Body of pancreas (tissue), 4 donors: Measurements from ENCODE around the gene PHLDB3. TPM values are rescaled to one million over a fixed set of nuclear protein-coding genes. Genes with fewer than 3 reads are reported as not detected.

ENCODE experiments used
- ATAC-seq: fragments of 150-250 bp; one replicate; pipeline ENCODE4 v1.9.1; 2016
- DNase-seq, 4 donors: peaks; one replicate each; pipeline ENCODE4 v3.0.0-alpha.2; 2019
- H3K27ac ChIP-seq, 4 donors: fragments of 200-600 bp; sonication (generic); 1 replicate in 3 of 4; 2 replicates in 1 of 4; pipeline versions ENCODE4 v1.5.1 to v1.6.1; 2016 to 2019; ENCODE audit warnings: mild to moderate bottlenecking in 1 of 4, mixed read lengths in 1 of 4, moderate library complexity in 1 of 4
- H3K27me3 ChIP-seq, 2 donors: fragments of 200-600 bp; sonication (generic); one replicate each; pipeline ENCODE4 v1.6.0; 2016; ENCODE audit warnings: mild to moderate bottlenecking in 1 of 2
- H3K36me3 ChIP-seq, 2 donors: fragments of 200-600 bp; sonication (generic); replicated peaks in 1 of 2; 2 replicates each; pipeline ENCODE4 v1.5.1; 2016; ENCODE audit warnings: low read depth in 2 of 2; ENCODE audit not compliant: insufficient read depth in 1 of 2
- H3K4me1 ChIP-seq: fragments of 200-600 bp; sonication (generic); one replicate; pipeline ENCODE4 v1.6.0; 2016
- H3K4me3 ChIP-seq, 2 donors: fragments of 200-600 bp; sonication (generic); 1 replicate in 1 of 2; 2 replicates in 1 of 2; pipeline ENCODE4 v1.5.1; 2016 to 2019
- H3K9me3 ChIP-seq, 3 donors: fragments of 200-600 bp; sonication (generic); 1 replicate in 2 of 3; 2 replicates in 1 of 3; pipeline ENCODE4 v1.5.1; 2016
- CTCF ChIP-seq, 7 experiments: fragments of 450-650 bp in 4 of 7; fragments of 200-600 bp in 3 of 7; sonication (generic) in 3 of 7; IDR thresholded peaks; one replicate each; pipeline ENCODE4 v1.5.1; 2016 to 2019; ENCODE audit warnings: antibody characterized with exemption in 7 of 7
- POLR2A ChIP-seq, 3 donors: fragments of 450-650 bp; IDR thresholded peaks; one replicate each; pipeline ENCODE4 v1.6.1; 2016; ENCODE audit warnings: antibody characterized with exemption in 3 of 3, mild to moderate bottlenecking in 2 of 3
- WGBS, 2 donors: methylation state at CpG; one replicate each; pipeline ENCODE4 v1.1.5; 2017; 5-methylcytosine and 5-hydroxymethylcytosine counted together
- intact Hi-C: fragments of 100-400 bp; cut with DNase I; formaldehyde crosslinking; loops from one replicate; pipeline ENCODE4 v1.15.1; 2023
- total RNA-seq, 2 donors: library from RNA; depleted of rRNA; stranded (reverse); fragments of >200 nt; gene quantifications; one replicate each; pipeline ENCODE4 v1.1.0, GENCODE V29; 2016

PHLDB3 gene
- total RNA-seq, 2 donors from 2014 or later, result 14.5 to 16.9 TPM

GRCh38 chr19:43466793-43467192 lies 37.8 kb downstream of the PHLDB3 start:
- no peak overlapping the region for H3K4me3 ChIP-seq
- H3K36me3 ChIP-seq, result no peaks in the 10 kb centered on the region
- H3K4me1 ChIP-seq, result peaks cover 15% of the 10 kb centered on the region
- H3K27ac ChIP-seq, result no peak overlapping the region
- H3K27me3 ChIP-seq, result peaks cover 0 to 7% of the 10 kb centered on the region in 2 donors
- intact Hi-C loops, result no loop called here
- no peak for DNase-seq
- no peak for ATAC-seq
- 90 to 100% methylated on average over 1 of the region's 1 CpG for WGBS, 2 donors
- TF ChIP-seq CTCF (IDR thresholded peaks at IDR 0.05) (no peak), POLR2A (IDR thresholded peaks at IDR 0.05) (no peak)
- no peaks in the 10 kb centered on the region for H3K9me3 ChIP-seq

- Histone ChIP-seq H3K4me3 (no peak within 1 kb of the TSS), H3K4me1 (peaks cover 15% of the 10 kb centered on the region), H3K27me3 (peaks cover 0 to 7% of the 10 kb centered on the region in 2 donors), H3K36me3 (no peaks in the 10 kb centered on the region), H3K27ac (no peak within 1 kb of the TSS), H3K9me3 (no peaks in the 10 kb centered on the region)
- TF ChIP-seq POLR2A (IDR thresholded peaks at IDR 0.05), result no peak
- no peak for TF ChIP-seq CTCF (IDR thresholded peaks at IDR 0.05)
- WGBS, 2 donors, result 24 to 29% methylated on average over 23 to 24 of the region's 24 CpGs
- intact Hi-C loops, result no loop called here
- no peak for ATAC-seq
- DNase-seq, result peak in 1 of 4 donors; percentile 13
Measured at GRCh38 chr19:43465468-43466120, 39.0 kb downstream of the PHLDB3 start, which contains the start of gene LYPD3. TSS of gene LYPD3 (minus strand) at chr19:43465608. CDS start at chr19:43465571, 37 bp downstream.

GRCh38 chr19:43464134-43464775 lies 40.3 kb downstream of the PHLDB3 start:
- Histone ChIP-seq H3K4me1 (peaks cover 15% of the 10 kb centered on the region), H3K27me3 (peaks cover 0 to 7% of the 10 kb centered on the region in 2 donors), H3K4me3 (peak overlapping the region in 1 of 2 donors; percentile 39), H3K27ac (peak overlapping the region in 3 of 4 donors; percentile 32 to 83 (median 60)), H3K36me3 (no peaks in the 10 kb centered on the region), H3K9me3 (no peaks in the 10 kb centered on the region)
- DNase-seq (peak; percentile 66 to 77 (median 71)), ATAC-seq (peak; percentile 33)
- WGBS, 2 donors, result 10 to 41% methylated on average over 14 to 33 of the region's 33 CpGs
- intact Hi-C loops, result no loop called here
- TF ChIP-seq CTCF (IDR thresholded peaks at IDR 0.05) (no peak), POLR2A (IDR thresholded peaks at IDR 0.05) (no peak)

GRCh38 chr19:43463381-43464133 lies 41.0 kb downstream of the PHLDB3 start:
- Histone ChIP-seq H3K36me3 (no peaks in the 10 kb centered on the region), H3K4me1 (peaks cover 15% of the 10 kb centered on the region), H3K27ac (peak overlapping the region; percentile 32 to 83 (median 62)), H3K9me3 (no peaks in the 10 kb centered on the region), H3K27me3 (peaks cover 0 to 7% of the 10 kb centered on the region in 2 donors), H3K4me3 (peak overlapping the region; percentile 32 to 39)
- TF ChIP-seq CTCF (IDR thresholded peaks at IDR 0.05) (no peak), POLR2A (IDR thresholded peaks at IDR 0.05) (peak in 2 of 3 donors; percentile 15 to 22)
- 0% methylated on average over 19 to 57 of the region's 57 CpGs for WGBS, 2 donors
- ATAC-seq (peak; percentile 97), DNase-seq (peak; percentile 98 to 100 (median 98))
- intact Hi-C loops, result no loop called here
